Measurements from ENCODE around the gene MLPH. TPM values are rescaled to one million over a fixed set of nuclear protein-coding genes. Genes with fewer than 3 reads are reported as not detected.

Gene MLPH
- total and polyA plus RNA-seq, 9 of the 15 experiments (the other 6 are each of a cell fraction or from before 2014, with no cell fraction given) = 0.22 TPM; not detected in 8

DNA sequence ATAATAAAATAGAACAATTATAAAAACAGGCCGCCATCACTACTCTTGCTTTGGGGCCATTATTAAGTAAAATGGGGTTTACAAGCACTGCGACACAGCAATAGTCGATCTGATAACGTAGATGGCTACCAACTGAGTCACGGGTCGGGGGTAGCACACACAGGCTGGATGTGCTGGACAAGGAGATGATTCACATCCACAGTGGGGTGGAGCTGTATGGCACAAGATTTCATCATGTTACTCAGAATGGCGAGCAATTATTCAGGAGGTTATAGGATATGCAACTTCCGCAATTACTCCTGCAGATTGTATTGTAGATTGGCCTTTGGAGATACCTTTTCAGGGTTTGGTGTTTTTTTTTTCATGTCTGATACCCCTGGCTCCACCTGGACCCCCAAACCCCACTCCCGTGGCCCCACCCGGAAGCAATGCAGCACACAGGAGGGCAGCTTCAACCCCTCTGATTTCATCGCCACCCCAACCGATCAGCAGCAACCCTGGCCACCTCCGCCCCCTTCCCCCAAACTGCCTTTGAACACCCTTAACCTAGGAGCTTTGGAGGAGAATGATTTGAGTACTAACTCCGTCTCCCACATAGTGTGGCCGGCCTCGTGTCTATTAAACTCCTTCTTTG, 21.4 kb upstream of the MLPH start (continued):
- TF ChIP-seq, protein P1, sequence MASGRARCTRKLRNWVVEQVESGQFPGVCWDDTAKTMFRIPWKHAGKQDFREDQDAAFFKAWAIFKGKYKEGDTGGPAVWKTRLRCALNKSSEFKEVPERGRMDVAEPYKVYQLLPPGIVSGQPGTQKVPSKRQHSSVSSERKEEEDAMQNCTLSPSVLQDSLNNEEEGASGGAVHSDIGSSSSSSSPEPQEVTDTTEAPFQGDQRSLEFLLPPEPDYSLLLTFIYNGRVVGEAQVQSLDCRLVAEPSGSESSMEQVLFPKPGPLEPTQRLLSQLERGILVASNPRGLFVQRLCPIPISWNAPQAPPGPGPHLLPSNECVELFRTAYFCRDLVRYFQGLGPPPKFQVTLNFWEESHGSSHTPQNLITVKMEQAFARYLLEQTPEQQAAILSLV (tag; IDR thresholded peaks at IDR 0.05) = 0 out of 2 replicates have a peak, but pooled peaks have one; percentile 49
- TF ChIP-seq ZNF384 (IDR thresholded peaks at IDR 0.05; ENCODE audit: low read depth, low read length) = no peak
- TF ChIP-seq ARID1B (IDR thresholded peaks at IDR 0.05) = peak; percentile 76
- TF ChIP-seq, protein P2, sequence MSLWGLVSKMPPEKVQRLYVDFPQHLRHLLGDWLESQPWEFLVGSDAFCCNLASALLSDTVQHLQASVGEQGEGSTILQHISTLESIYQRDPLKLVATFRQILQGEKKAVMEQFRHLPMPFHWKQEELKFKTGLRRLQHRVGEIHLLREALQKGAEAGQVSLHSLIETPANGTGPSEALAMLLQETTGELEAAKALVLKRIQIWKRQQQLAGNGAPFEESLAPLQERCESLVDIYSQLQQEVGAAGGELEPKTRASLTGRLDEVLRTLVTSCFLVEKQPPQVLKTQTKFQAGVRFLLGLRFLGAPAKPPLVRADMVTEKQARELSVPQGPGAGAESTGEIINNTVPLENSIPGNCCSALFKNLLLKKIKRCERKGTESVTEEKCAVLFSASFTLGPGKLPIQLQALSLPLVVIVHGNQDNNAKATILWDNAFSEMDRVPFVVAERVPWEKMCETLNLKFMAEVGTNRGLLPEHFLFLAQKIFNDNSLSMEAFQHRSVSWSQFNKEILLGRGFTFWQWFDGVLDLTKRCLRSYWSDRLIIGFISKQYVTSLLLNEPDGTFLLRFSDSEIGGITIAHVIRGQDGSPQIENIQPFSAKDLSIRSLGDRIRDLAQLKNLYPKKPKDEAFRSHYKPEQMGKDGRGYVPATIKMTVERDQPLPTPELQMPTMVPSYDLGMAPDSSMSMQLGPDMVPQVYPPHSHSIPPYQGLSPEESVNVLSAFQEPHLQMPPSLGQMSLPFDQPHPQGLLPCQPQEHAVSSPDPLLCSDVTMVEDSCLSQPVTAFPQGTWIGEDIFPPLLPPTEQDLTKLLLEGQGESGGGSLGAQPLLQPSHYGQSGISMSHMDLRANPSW (CRISPR knock-in tag; IDR thresholded peaks at IDR 0.05) = no peak
- no peak for TF ChIP-seq MCM7 (IDR thresholded peaks at IDR 0.05)
- no peak for TF ChIP-seq KAT7 (CRISPR knock-in tag; IDR thresholded peaks at IDR 0.05; ENCODE audit: borderline replicate concordance)
- no peak for TF ChIP-seq CHD2 (IDR thresholded peaks at IDR 0.05; ENCODE audit: low read depth, low read length)
- TF ChIP-seq, protein P3, sequence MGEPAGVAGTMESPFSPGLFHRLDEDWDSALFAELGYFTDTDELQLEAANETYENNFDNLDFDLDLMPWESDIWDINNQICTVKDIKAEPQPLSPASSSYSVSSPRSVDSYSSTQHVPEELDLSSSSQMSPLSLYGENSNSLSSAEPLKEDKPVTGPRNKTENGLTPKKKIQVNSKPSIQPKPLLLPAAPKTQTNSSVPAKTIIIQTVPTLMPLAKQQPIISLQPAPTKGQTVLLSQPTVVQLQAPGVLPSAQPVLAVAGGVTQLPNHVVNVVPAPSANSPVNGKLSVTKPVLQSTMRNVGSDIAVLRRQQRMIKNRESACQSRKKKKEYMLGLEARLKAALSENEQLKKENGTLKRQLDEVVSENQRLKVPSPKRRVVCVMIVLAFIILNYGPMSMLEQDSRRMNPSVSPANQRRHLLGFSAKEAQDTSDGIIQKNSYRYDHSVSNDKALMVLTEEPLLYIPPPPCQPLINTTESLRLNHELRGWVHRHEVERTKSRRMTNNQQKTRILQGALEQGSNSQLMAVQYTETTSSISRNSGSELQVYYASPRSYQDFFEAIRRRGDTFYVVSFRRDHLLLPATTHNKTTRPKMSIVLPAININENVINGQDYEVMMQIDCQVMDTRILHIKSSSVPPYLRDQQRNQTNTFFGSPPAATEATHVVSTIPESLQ (CRISPR knock-in tag; IDR thresholded peaks at IDR 0.05) = no peak
- TF ChIP-seq ZBTB17 (CRISPR knock-in tag; IDR thresholded peaks at IDR 0.05) = no peak
- no peak for TF ChIP-seq ZSCAN29 (IDR thresholded peaks at IDR 0.05)
- TF ChIP-seq EHMT2 (IDR thresholded peaks at IDR 0.05) = no peak
- peak; percentile 34; the same call in 1 of the 2 replicates for TF ChIP-seq ETV1 (tag; conservative IDR thresholded peaks at IDR 0.05; ENCODE audit: low read depth)
- TF ChIP-seq ZNF146 (CRISPR knock-in tag; IDR thresholded peaks at IDR 0.05; ENCODE audit: unreplicated experiment) = no peak
- no peak for TF ChIP-seq ZNF184 (CRISPR knock-in tag; IDR thresholded peaks at IDR 0.05)
- 0 out of 2 replicates have a peak, but pooled peaks have one; percentile 19 for TF ChIP-seq HDAC8 (tag; IDR thresholded peaks at IDR 0.05)
- TF ChIP-seq NR2C1 (IDR thresholded peaks at IDR 0.05) = no peak
- TF ChIP-seq NR2C1 (tag; IDR thresholded peaks at IDR 0.05) = no peak
- no peak for TF ChIP-seq TEAD2 (tag; IDR thresholded peaks at IDR 0.05)
- TF ChIP-seq RBM14 (IDR thresholded peaks at IDR 0.05; ENCODE audit: borderline replicate concordance, insufficient read depth, low read depth, low read length) = no peak
- TF ChIP-seq, protein P4, sequence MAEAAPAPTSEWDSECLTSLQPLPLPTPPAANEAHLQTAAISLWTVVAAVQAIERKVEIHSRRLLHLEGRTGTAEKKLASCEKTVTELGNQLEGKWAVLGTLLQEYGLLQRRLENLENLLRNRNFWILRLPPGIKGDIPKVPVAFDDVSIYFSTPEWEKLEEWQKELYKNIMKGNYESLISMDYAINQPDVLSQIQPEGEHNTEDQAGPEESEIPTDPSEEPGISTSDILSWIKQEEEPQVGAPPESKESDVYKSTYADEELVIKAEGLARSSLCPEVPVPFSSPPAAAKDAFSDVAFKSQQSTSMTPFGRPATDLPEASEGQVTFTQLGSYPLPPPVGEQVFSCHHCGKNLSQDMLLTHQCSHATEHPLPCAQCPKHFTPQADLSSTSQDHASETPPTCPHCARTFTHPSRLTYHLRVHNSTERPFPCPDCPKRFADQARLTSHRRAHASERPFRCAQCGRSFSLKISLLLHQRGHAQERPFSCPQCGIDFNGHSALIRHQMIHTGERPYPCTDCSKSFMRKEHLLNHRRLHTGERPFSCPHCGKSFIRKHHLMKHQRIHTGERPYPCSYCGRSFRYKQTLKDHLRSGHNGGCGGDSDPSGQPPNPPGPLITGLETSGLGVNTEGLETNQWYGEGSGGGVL (CRISPR knock-in tag; IDR thresholded peaks at IDR 0.05) = no peak
- TF ChIP-seq DPF2 (IDR thresholded peaks at IDR 0.05) = peak; percentile 69; the same call in 1 of the 2 replicates
- TF ChIP-seq NEUROD1 (IDR thresholded peaks at IDR 0.05; ENCODE audit: borderline replicate concordance, low read depth, low read length, partially characterized antibody) = no peak

Measured in K562 (cell line).